ENCODE data around the gene RTKN.

The RTKN gene

GRCh38 chr2:74415762-74416395, 25.9 kb downstream of the RTKN start:
- no peak for DNase-seq

GRCh38 chr2:74414881-74415761, 26.6 kb downstream of the RTKN start:
- DNase-seq, result no peak

- peak; percentile 12 for DNase-seq
Observed at GRCh38 chr2:74414441-74414840, 27.3 kb downstream of the RTKN start.

GRCh38 chr2:74413001-74413698, 28.6 kb downstream of the RTKN start:
- no peak for DNase-seq

GRCh38 chr2:74407682-74408081, 34.1 kb downstream of the RTKN start:
- DNase-seq, result no peak

- DNase-seq, result no peak
Observed at GRCh38 chr2:74406035-74406434, 35.7 kb downstream of the RTKN start.

- no peak for DNase-seq
Observed at GRCh38 chr2:74401891-74402290, 39.8 kb downstream of the RTKN start.

GRCh38 chr2:74399785-74400184, 42.0 kb downstream of the RTKN start:
- peak; percentile 40 for DNase-seq

GRCh38 chr2:74396149-74396548, 45.6 kb downstream of the RTKN start:
- DNase-seq, result no peak

GRCh38 chr2:74393525-74393924, 48.2 kb downstream of the RTKN start:
- DNase-seq, result no peak

GRCh38 chr2:74392449-74392743, 49.3 kb downstream of the RTKN start:
- no peak for DNase-seq

- peak; percentile 93 for DNase-seq
Observed at GRCh38 chr2:74391580-74392448, 49.9 kb downstream of the RTKN start.

- DNase-seq, result peak; percentile 23
Observed at GRCh38 chr2:74391209-74391579, 50.5 kb downstream of the RTKN start.

- peak; percentile 5 for DNase-seq
Observed at GRCh38 chr2:74390606-74391005, 51.1 kb downstream of the RTKN start.

- no peak for DNase-seq
Observed at GRCh38 chr2:74387346-74387745, 54.4 kb downstream of the RTKN start.

GRCh38 chr2:74385396-74385795, 56.3 kb downstream of the RTKN start:
- DNase-seq, result no peak

- DNase-seq, result no peak
Observed at GRCh38 chr2:74384051-74384450, 57.7 kb downstream of the RTKN start.

GRCh38 chr2:74383254-74383653, 58.5 kb downstream of the RTKN start:
- DNase-seq, result no peak

- DNase-seq, result no peak
Observed at GRCh38 chr2:74381751-74382150, 60.0 kb downstream of the RTKN start.

GRCh38 chr2:74379851-74380789, 61.6 kb downstream of the RTKN start, which contains the start of gene DCTN1:
DCTN1 (minus strand) TSS chr2:74380311; CDS start chr2:74380037, 274 bp downstream.
- peak; percentile 11 for DNase-seq

GRCh38 chr2:74378007-74378406, 63.7 kb downstream of the RTKN start:
- DNase-seq, result no peak

GRCh38 chr2:74375838-74376237, 65.9 kb downstream of the RTKN start:
- DNase-seq, result no peak
